HG03439 (cell line): ENCODE data around the gene HBZ.
"Not testable (repeated sequence)": the region's sequence is repeated elsewhere in the genome, so short reads cannot be mapped to it uniquely, and the experiment has no call there.

Source experiments
- ATAC-seq: cut with Tn5 transposase; IDR thresholded peaks from one replicate; pipeline ENCODE4 v1.9.1; 2021; ENCODE audit warnings: mild to moderate bottlenecking, moderate library complexity; ENCODE audit not compliant: unreplicated experiment

Gene HBZ

DNA sequence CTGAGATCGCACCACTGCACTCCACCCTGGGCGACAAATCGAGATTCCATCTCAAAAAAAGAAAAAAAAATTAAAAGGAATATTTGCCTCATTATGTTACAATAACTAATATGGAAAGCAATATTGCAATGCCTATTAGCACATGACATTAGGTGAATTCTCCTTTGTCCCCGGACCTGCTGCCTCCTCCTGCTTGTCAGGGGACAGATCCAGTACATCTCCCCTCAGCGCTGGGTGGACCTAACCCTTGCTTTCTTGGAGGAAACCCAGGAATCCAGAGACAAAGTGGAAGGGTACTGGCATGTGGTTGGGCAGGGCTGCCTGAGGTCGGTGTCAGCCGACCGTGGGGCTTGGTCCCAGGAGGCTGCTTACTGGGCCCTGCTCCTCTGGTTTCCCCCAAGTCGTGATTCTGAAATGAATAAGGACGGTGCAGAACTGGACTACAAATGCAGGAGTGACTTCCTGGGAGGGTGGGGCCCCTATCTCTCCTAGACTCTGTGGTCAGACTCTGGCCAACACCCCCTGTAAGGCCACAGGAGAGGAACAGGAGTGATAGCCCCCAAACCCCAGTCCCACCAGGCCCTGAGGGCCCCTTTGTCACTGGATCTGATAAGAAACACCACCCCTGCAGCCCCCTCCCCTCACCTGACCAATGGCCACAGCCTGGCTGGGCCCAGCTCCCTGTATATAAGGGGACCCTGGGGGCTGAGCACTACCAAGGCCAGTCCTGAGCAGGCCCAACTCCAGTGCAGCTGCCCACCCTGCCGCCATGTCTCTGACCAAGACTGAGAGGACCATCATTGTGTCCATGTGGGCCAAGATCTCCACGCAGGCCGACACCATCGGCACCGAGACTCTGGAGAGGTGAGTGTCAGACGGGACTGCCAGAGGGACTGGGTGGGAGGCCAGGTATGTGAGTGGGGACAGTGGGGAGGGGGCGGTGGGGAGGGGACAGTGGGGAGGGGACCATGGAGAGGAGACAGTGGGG is at the start of gene HBZ:
HBZ (plus strand) TSS at position 504 of the 988 bp plus-strand sequence; CDS start at position 770, 266 bp downstream.
- no peak for ATAC-seq

DNA sequence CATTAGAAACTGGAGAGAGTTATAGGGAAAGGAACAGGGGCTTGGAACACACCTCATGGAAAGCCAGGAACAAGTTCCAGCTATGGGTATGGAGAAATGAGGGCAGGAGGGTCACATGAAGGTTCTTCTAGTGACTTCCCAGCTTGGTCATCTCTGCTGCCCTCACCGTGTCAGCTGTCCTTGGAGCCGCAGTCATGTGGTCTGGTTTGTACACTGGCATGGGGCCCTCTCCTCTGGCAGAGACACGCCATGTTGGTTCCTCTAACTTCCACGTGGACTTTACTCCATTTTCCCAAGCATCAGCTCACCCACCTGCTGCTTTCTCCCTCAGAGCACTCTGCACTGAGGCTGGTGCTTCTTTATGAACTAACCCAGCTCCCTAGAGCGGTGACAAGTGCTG is 48.1 kb upstream of the HBZ start:
- no peak for ATAC-seq

DNA sequence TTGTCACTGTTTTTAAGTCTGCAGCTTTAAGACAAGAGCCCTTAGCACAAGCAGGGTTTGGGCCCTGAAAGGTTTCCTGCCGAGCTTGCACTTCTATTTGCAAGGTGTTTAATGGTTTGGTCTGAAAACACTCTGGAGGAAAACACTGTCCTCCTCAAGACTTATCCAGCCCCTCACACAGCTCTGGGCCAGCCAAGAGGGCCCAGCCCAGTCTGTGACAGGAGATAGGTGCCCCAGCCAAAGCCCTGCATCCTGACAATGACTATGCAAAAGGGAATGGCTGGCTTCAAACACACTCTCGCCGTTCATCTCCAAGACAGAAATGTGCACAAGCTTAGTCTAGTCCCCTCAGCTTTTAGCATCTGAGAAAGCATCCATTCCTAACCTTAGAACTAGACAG is 47.5 kb upstream of the HBZ start:
- no peak for ATAC-seq

DNA sequence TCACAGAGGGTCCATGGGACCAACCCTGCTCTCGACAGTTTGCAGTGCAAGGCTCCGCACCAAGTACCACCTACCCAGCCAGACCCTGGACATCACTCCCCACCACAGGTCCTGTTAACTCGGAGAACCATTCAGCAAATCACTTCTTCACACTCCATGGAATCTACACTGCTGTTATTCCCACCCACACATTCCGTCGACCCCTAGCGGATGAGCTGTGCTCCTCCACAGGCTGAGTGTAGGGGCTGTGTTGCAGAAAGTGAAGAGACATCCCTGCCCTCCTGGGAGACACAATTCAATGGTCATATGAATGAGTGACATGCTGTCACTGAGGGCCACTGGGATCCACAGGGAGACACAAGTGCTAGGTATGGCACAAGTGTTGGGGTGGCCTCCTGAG is 46.9 kb upstream of the HBZ start:
- no peak for ATAC-seq

DNA sequence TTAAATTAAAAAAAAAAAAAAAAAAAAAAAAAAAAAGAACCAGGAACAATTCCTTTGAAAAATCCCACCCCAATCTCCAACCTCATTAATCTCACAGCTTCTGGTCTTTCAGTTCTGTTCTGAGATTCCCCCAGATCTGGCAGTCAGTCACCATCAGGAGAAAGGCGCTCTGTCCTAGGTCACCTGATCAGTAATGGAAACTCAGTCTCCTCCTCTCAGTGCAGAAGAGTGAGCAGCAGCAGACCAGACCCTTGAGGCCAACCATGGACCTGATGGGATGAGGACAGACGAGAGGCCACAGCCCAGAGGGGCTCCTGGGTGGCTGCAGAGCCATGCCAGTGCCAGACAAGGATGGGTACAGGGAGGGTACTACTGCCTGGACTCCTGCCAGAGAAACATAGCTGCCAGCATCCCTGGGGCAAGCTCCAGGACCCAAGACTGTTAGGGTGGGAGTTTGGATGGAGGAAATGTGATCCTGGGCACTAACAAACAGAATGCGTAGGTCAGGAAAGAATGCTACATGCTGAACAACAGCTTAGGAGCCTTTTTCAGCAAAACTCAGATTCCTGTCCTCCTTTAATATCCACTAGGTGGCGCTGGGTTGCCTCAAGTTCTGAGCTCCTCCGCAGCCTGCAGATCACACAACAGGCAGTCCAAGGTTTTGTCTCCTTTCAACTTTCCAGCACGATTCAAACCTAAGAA is 45.7 kb upstream of the HBZ start:
- ATAC-seq = no peak

DNA sequence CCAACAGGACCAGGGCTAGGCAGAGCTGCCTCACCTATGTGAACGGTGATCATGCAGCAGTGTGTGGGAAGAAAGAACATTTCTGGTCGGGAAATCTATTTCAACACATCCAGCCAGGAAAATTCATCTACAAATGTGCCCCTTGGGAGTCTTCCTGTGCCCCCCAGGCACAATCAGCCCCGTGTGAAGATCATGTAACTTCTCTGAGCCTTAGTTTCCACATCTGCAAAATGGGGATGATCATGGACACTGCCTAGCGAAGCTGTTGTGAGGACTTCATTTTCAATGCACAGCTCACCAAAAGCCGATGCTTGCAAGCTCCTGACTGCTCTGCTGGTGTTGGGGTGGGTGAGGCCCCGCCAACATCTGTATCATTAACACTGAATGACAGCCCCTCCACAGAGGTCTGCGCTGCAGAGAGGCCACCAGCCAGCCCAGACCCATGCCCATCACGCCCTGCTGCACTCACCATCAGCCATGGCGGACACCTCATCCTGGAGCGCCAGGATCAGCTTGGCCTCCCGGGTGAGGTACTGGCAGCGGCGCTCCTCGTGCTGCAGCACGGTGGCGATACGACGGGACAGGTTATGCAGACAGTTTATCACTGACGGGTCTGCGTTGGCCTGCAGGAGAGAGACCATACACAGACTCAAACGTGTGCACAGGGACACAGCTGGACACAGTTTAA is 40.1 kb upstream of the HBZ start:
- no peak for ATAC-seq

DNA sequence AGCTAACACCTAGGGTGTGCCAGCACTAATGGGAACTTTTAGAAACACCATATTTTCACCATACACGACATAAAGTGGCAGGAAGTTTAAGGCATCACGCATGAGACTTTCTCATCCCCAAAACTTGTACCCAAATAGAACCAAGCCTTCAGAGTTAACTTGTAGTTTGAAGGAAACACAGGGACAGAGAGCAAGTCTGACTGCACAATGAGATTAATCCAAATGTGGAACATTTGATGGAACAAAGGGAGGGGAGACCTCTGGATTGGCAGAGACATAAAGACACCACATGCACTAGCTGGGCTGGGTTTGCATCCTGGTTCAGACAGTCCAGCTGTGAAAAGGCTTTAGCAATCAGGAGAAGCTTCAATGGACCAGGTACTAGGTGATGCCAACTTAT is 38.1 kb upstream of the HBZ start:
- no peak for ATAC-seq

DNA sequence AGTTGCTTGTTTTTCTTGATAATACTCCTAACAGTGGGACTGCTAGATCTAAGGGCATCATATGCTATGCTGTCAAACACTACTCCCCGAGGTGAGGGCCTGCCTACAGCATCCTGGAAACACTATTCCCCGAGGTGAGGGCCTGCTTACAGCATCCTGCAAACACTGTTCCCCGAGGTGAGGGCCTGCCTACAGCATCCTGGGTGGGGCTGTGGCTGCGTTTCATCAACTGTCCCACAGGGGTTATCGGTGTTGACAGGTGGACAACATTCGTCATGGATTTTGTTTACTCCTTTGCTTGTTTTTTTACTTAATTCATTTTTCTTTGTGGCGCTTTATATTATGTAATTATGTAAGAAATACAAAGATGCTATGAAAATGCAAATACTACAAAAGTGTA is 36.4 kb upstream of the HBZ start:
- no peak for ATAC-seq

DNA sequence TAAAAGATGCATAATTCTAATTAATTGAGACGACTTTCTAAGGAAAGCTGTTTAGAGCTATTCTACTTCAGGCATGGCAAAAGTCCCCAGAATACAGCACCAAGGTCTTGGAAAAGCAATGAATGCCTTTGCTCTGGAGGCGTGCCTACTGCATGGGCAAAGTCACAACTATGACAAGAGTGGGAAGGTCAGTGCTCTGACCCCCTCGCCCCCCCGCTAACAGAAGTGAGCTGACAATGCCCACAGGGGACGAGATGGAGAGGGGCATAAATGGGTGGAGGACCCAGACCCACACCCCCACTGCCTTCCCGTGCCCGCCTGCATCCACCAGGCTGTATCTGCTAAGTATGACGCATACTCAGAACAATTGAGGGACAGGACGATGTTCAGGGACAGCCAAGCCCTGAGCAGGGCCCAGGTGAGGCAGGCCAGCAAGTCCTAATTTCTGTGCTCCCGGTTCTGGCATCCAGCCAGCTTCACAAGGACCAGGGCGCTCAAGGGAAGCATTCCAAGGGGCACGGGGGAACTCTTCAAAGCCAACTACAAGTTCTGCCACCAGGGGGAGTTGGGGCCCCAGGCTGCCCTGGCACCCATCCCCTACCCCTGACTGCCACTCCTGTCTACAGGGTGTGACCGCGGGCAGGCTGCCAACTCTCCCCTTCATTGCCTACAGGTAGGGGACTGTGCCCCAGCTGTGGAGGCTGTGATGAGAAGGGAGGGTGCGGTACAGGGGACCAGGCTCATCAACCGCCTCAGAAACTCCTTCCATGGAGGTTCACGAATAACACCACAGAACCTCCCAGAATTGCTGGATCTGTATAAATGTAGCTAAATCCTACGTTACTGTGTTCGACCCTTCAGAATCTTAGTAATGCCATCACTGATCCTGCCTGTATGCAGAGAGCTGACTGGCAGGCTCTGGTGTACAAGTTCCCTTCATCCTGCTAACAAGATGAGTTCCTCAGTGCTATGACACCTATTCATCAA is 34.8 kb upstream of the HBZ start:
- ATAC-seq = no peak

DNA sequence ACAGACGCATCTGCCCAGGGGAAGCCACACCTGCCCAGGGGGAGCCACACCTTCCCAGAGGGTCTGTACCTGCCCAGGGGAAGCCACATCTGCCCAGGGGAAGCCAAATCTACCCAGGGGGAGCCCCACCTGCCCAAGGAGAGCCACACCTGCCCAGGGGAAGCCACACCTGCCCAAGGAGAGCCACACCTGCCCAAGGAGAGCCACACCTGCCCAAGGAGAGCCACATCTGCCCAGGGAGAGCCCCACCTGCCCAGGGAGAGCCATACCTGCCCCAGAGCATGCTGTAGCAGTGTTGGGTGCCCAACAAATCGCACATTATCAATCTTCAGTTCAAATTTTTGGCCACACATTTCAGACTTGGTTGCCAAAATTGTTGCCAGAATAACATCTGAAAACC is 33.6 kb upstream of the HBZ start:
- ATAC-seq = no peak

DNA sequence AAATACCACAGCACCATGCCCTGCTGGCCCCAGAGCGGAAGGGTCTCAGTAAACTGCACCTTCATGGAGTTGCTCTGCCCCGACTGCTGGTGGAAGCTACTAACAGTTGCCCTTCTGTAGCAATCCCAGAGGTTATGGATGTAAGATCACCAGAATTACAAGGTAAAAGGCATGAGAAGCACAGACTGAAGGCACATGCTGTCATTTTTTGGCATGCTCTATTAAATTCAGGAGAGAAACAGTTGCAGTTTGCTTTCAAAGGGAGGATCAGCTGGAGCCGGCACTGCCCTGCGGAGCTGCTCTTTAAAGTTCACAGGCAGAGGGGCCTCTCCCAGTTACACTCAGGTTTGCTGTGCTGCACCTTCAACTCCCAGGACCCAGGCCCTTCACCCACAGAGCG is 33.1 kb upstream of the HBZ start:
- no peak for ATAC-seq

DNA sequence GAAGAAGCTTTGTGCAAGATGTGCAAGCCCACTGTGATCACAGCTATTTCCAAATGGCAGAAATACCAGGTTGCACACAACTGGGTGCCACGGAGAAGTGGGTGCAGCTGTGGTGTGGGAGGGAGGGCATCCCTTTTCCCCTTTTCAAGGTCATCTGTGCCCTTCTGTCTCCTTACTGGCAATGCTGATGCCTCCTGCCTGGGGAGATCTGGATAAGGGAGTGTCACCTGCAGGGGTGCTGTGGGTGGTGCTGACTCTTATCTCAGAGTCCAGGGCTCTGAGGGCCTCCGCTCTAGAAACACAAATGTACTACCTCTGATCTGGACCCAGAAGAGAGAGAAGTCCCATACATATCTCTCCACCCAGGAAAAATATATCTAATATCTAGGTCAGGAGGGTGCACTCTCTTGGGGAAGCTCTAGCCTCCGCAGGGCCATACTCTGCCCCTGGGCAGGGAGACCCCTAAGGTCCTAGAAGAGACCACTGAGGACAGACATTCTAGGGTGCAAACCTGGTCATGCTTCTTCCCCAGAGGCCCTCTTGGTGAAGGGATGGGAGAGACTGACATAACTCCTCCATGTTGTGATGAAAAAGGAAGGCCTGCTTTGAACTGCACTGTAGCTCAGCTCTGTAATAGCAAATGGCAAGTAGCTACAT is 32.5 kb upstream of the HBZ start:
- no peak for ATAC-seq

DNA sequence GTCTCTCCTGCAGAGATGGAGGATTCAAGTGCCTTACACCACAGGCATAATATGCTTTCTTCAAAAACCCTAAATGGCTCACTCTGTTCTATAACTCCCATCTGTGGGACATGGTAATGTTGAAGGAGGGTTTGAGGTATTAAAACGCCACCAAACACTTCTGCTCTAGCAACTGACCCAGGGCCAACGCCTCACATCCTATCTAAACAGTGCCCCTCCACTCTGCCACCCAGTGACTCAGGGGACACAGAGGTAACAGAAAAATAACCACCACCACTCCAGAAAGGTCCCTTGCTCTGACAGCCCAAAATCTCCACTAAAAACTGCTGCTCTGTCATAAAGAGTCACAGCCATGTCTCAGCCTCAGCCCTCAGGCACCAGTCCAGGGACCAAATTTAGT is 31.7 kb upstream of the HBZ start:
- ATAC-seq = no peak

DNA sequence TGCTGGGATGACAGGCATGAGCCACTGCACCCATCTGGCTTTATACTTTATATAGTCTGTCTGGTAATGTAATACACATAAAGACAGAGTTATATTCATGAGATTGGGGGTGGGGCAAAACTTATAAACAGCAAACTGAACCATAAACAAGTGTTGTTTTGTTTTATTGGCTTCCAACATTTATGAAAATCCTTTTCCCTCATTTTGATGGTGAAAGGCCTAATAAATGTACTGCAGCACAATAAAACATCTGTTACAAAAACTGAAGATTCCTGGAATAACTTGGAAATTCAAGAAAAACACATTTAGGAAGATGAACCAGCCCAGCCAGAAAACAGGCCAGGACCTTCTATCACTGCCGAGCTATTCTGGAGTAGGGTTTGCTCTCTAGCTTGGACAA is 30.1 kb upstream of the HBZ start:
- ATAC-seq = no peak

DNA sequence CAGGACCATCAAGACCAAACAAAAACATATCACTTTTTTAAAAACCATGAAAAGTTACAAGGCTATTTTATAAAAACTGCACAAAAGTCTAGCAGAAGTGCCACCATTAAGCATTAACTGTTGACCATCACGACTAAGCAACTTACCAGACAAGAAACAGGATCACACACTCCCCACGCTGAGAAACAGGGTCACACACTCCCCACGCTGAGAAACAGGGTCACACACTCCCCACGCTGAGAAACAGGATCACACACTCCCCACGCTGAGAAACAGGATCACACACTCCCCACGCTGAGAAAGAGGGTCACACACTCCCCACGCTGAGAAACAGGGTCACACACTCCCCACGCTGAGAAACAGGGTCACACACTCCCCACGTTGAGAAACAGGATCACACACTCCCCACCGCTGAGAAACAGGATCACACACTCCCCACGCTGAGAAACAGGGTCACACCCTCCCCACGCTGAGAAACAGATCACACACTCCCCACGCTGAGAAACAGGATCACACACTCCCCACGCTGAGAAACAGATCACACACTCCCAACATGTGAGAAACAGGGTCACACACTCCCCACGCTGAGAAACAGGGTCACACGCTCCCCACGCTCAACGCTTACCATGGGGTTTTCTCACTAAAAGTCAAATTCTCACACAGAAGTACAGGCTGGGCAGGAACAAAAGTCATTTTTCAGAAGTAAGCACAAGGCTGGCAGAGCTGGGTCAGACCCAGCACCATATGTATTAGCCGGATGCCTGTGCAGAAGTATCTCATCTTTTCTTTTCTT is 28.7 kb upstream of the HBZ start:
- not testable (repeated sequence) for ATAC-seq

DNA sequence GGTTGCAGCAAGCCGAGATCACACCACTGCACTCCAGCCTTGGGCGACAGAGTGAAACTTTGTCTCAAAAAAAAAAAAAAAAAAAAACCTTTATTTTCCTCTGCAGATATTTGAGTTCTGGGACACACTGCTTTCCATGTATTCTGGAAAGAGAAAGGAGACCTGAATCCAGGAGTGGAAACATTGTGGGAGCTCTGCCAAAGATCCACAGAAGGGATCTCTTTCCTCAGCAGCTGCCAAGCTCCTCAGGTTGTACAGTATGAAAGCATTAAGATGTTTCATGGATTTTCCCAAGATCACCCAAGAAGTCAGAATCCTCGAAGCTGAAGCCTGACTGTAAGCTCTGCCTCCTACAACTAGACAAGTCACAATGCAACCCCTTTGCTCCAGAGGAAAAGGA is 27.4 kb upstream of the HBZ start:
- ATAC-seq = no peak

DNA sequence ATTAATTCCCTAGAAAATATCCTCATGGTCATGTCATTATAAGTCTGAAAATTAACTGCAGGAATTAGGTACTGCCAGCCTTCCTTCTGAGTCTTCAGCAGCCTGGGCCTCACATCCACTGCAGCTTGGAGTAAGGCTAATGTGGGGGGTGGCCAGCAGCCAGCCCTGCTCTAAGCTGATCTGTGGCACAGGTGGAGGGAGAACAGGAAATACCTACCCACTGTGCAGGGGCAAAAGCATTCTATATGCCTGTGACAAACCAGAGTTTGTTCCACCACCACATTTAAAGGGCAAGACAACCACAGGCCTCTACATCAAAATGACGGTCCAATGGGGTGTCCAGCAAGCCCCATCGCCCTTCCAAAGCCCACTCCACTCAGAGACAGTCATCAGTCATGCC is 23.4 kb upstream of the HBZ start:
- ATAC-seq = no peak

DNA sequence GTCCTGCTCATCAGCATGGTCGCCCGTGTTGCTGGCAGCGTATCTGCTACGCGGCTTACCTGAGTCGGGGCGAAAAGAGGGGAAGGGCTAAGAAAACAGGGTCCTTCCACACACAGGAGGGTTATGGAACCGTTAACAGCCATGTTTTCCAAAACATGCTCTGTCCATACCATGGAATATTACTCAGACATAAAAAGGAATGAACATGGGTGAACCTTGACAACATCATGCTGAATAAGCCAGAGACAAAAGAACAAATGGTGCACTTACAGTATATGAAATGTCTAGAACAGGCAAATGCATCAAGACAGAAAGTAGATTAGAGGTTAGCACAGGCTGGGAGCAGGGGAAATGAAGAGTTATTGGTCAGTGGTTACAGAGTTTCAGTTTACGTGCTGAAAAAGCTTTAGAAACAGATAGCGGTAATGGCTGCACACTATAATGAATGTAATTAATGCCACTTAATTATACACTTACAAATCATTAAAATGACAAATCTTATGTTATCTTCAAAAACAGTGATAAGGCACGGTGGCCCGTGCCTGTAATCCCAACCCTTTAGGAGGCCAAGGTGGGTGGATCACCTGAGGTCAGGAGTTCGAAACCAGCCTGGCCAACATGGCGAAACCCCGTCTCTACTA is 21.8 kb upstream of the HBZ start:
- no peak for ATAC-seq

DNA sequence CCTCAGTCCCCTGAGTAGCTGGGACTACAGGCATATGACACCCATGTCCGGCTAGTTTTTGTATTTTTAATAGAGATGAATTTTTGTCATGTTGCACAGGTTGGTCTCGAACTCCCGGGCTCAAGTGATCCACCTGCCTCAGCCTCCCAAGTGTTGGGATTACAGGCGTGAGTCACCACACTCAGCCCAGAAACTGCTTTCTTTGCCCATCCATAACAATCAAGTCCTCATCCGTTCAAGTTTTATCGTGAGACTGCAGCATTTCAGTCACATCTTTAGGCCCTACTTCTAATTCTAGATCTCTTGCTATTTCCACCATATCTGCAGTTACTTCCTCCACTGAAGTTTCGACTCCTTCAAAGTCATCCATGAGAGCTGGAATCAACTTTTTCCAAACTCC is 20.3 kb upstream of the HBZ start:
- ATAC-seq = no peak
